Activated effector memory CD4-positive, alpha-beta T cell treated with Interleukin-2 at 50 U/mL for 16 hours (primary cell): Measurements from ENCODE around the gene PDE4C.

ENCODE experiments used
- DNase-seq: peaks from one replicate; pipeline ENCODE4 v3.0.0-alpha.2; 2020

PDE4C gene

DNA sequence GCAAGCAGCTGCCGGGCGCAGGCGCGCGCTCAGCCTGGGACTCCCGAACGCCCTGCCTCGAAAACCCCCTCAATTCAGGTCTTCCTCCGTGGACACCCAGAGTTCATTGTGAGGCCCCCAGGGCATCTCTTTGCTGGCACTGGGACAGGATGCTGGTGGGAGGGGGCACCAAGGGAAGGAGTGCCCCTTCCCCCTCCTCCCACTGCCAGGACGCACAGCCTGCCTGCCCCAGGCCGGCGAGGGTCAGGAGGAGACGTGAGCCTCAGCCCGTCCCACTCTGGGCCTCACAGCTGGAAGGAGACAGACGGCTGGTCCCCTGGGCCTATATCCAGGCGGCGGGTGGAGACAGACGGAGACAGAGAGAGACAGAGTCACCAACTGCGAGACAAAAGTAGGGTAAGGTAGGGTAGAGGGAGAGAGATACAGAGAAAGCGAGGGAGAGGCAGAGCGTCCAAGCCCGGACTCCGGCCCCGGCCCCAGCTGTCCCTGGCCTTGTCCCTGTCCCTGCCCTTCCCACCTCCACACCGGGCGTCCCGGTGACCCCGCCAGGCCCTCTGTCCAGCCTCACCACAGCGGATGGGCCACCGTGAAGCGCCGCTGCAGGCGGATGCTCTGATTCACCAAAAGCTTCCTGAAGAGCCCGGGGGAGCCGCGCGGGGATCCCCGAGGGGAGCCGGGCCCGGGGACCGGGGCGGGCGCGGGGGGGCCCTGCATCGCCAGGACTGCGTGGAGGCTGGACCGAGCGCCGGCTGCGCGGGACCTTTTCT is at the start of gene PDE4C:
Gene PDE4C, minus strand, starts transcription at position 737 of the 767 bp plus-strand sequence. Its CDS starts 23 bp downstream, at position 714.
- no peak for DNase-seq

DNA sequence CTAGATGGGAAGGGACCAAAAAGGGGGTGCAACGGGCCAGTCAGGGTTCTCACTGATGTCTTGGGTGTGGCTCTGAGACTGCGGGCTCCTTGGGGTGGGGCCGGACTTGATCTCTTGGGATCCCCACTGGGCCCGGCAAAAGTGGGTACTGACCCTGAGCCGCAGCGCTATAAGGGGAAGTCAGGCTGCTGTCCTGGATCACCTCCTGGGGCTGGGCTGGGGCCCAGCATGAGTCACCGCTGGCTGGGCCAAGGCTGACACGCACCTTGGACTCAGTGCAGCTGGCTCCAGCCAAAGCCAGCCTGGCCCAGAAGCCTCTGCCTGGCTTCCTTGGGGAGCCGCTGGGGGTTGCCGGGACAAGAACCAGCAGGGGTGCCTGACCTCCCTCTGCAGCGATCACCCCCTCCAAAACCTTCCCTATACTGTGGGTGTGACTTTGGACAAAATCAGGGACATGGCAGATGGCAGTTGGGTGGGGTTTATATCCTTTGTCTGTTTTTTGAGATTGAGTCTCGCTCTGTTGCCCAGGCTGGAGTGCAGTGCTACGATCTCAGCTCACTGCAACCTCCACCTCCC is 48.6 kb upstream of the PDE4C start:
- no peak for DNase-seq

DNA sequence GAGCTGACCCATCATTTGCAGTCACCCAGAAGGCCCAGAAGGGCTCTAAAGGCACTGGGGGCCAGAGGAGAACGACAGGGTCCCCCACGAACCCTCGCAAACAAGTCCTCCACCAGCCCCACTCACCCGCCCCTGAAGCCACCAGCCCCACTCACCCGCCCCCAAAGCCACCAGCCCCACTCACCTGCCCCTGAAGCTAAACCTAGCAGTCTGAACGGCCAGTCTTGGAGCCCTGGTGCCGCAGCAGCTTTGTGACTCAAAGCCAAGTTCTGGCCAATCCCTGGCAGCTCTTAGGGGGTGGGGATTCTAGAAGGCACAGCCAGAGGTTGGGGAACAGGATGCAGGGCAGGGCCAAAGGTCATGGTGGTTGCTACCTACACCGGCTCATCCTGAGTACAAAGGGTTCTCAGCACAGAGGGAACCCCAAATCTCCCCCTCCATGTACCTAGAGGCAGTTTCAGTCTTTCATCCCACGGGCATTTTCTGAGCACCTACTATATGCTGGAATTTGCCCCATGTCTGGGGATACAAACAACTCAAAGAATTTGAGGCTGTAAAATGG is 48.1 kb upstream of the PDE4C start, which contains the start of gene IQCN:
Gene IQCN, minus strand, starts transcription at position 234 of the 562 bp plus-strand sequence. CDS start 4,974 bp downstream, outside the sequence.
- no peak for DNase-seq

DNA sequence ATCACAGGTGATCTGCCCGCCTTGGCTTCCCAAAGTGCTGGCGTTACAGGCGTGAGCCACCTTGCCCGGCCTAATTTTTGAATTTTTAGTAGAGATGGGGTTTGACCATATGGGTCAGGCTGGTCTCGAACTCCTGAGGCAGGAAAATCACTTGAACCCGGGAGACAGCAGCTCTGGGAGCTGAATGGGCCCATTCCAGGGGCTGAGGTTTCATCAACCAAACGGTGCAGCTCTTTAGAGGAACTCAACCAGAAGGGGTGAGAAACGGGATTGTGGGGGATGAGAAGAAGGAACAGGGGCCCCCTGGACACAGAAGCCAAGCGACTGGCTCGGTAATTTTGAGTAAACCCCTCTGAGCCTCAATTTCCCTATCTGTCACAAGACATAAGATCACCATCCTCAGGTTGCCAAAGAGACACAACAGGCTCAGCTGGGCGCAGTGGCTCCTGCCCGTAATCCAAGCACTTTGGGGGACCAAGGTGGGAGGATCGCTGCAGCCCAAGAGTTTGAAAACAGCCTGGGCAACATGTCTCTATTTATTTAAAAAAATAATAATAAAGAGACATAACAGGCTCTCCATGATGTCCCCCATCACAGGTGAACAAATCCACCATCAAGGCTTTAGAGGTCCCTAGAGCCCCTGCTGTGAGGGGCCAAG is 47.5 kb upstream of the PDE4C start:
- DNase-seq = no peak

DNA sequence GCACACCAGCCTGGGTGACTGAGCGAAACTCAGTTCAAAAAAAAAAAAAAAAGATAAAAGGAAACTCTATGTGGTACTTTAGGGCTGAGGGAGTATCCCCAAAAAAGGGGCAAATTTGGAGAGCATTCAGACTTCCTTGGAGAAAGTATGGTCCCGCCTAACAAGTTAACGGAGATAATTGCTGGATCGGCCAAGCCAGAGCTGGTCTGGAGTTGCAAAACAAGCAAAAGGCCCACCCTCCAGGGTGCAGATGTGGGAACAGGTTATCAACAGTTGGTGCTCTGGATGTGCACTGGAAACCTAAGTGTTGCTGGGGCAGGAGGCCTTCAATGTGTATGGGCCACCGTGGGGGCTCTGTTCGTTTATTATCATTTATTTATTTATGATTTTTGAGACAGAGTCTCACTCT is 45.2 kb upstream of the PDE4C start:
- no peak for DNase-seq

DNA sequence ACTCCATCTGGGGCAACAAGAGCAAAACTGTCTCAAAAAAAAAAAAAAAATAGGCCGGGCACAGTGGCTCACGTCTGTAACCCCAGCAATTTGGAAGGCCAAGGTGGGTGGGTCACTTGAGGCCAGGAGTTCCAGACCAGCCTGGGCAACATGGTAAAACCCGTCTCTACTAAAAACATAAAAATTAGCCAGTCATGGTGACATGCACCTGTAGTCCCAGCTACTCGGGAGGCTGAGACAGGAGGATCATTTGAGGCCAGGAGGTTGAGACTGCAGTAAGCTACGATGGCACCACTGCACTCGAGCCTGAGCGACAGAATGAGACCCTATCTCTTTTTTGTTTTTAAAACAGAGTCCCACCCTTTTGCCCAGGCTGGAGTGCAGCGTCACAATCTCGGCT is 44.1 kb upstream of the PDE4C start:
- DNase-seq = no peak

DNA sequence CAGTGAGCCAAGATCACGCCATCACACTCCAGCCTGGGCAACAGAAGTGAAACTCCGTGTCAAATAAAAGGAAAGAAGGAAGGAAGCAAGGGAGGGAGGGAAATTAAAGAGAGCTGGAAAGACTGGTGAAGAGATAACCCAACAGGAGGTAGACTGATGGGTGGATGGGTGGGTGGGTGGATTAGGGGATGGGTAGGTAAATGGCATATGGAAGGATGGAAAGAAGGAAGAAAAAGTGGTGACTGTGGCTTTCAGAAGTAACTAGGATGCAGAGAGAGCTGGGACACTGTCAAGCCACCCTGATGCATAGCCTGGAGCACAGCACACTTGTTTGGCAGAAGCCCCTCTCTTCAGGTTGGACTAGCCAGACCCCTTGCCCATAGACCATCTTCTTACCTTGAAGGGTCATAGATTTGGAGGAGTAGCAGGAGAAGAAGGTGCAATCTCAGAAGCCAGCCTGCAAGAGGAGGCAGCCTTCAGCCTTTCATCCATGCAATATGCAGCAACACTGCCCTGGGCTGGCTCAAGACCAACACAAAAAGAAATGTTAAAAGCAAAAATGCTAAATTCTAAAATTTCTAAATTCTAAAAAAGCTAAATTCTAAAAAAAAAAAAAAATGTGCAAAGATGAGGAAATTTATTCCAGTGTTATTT is 43.0 kb upstream of the PDE4C start:
- no peak for DNase-seq

DNA sequence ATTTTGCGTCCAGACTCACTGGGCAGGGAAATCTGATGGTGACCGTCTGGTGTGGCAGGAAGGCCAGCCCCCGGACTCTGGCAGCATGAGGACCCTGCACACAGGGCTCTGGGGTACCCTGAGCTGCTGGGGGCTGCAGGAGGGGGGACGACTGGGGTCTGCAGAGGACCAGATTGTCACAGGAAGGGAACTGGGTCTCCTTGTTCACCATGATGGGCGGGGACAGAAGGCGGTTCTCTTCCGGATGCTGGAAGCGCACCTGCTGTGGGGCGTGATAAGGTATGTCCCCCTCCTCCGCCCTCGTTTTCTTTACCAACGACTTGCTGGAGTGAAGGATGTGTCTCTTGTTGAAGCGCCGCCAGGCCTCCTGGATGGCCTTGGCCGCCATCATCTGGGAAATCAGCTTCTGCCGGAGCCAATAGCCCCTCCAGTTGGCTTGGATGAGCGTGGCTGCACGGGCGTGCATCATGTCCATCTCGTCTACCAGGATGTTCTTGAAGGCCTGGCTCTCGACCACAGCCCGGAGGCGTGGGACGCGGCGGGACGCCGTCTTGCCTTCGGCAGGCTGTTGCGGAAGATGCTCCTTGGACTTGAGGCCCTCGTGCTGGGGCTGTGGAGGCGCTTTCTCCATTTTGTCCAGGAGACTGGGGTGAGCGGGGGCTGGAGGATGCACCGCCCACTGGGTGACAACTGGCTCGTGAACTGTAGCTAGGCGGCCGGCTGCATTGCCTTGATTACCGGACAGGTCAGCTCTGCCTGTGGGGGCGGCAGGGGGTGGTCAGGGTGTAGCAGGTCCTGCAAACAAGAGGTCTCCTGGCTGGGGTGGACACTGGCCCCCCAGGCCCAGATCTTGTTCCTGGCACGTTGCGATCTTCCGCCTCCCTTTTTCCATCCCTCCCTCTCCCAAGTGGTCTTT is 40.8 kb upstream of the PDE4C start:
- no peak for DNase-seq

DNA sequence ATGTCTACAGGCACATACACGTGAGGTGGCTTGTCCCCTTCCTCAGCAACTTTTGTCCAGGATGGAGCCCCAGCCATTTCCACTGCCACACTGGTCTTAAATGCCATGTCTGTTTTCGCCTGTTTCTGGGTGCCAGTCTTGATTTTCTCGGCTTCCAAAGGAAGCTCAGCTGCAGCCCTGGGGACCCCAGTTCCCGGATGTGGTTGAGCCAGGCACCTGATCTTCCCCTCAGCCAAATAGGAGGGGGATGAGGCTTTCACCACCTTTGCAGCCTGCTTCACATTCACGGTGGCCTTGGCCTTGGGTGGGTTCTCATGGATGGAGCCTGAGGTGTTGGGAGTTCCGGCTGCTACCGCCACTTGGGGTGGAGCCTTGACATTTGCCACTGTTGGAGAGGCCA is 39.3 kb upstream of the PDE4C start:
- no peak for DNase-seq

DNA sequence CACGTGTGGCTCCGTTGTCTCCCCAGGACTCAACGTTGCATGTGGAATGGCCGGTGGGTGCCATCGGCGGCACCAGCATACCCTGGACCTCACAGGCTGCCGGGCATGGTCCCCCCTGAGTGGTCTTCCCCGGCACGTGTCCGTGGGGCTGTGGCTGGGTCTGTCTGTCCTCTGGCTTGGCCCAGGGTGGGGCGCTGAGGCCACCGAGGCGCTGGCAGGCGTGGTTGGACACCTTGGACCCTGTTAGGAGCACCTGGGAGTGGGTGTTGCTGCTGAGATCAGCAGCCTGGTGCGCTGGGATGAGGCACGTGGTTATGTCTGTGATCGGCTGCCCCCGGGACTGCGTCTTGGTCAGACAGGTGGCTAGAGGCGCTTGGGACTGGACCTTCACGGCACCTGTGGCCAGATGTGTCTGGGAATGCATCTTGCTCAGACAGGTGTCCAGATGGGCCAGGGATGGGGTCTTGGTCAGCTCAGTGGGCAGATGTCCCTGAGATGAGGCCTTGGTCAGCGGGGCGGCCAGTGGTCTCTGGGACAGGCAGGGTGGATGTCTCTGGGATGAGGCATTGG is 38.8 kb upstream of the PDE4C start:
- DNase-seq = no peak

DNA sequence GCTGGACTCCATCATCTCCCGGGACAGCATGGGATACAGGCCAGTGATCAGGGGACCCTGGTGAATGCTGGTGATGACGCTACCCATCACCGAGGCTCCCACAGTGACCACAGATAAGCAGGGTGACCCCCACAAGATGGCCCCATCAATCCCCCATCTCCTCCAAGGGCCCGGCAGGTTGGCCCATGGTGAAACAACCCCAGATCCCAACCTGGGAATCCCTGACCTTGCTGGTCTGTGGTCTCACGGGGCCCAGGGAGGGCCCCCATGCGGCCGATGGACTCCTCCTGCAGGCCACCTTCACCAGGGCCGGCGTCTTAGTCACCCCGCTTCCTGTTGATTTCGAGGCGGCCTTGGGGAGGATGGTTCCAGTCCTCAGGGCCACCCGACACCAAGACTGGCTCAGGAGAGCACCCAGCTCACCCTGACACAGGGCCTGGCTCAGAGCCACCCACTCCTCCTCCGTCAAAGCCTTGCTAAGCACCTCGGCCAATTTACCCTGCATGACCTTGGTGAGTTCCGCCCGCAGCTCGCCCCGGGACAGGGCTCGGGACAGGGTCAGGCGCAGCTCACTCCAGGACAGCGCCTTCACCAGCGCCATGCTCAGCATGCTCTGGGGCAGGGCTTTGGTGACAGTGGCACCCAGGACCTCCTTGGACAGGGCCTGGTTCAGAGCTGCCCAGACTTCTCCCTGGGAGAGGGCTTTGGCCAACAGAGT is 38.1 kb upstream of the PDE4C start:
- DNase-seq = no peak

DNA sequence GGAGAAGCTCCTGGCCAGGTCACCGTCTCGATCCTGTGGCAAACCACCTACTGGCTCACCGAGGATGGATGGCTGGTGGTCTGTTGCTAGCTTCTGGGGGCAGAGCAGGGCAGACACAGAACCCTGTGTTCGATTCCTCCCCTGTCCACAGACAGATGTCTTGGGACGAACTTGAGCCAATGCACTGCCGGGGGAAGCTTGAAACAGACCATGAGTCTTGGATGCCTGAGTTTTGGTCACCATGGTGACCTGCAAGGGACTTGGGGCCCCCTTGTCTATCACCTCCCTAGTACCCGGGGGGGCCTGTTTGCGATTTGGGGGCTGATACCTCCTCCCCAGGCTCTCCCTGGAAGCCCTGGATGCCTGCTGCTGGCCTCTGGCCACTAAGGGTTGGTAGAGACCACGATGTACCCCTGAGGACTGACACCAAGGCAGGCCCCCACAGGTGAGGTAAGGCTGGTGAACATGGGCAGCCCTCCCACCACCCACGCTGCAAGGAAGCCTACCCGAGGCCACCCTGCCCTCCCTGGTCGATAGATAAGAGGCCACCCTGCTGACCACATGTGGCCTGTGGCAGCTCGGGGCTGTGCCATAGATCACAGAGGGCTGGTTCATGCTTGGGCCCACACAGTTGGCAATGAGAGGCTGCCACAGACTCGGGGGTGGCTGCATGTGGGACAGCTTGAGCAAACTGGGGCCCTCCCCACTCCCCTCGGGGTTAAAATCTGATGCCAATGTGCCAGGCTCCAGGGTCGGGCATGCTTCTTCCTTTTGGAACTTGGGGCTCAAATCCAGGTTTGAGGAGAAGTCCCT is 37.3 kb upstream of the PDE4C start:
- no peak for DNase-seq

DNA sequence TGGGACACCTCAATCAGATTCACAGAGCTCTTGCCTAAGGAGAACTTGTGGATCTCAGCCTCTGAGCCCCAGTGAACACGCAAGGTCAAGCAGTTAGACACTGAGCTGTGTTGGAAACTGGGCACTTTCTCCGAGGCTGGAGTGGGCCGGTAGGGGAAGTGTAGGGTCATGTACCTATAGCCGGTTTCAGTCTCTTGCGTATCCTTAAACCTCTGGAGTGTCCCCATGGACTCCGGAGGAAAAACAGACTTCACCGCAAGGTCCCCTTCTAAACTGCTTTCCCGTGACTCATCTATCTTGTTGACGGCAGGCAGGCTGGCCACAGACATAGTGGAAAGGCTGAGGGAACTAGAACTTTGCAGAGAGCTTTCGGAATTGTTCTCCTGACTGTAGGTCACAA is 36.7 kb upstream of the PDE4C start:
- no peak for DNase-seq

DNA sequence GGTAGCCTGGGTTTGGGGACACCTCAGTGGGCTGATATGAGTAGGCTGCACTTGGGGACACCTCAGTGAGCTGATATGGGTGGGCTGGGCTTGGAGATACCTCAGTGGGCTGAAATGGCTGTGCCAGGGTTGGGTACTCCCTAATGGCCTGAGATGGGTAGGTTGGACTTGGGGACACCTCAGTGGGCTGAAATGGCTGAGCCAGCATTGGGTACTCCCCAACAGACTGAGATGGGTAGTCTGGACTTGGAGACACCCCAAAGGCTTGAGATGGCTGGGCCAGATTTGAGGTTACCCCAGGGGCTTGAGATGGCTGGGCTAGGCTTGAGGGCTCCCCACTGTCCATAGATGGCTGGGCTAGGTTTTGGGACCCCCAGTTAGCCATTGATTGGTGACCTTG is 35.9 kb upstream of the PDE4C start:
- no peak for DNase-seq

DNA sequence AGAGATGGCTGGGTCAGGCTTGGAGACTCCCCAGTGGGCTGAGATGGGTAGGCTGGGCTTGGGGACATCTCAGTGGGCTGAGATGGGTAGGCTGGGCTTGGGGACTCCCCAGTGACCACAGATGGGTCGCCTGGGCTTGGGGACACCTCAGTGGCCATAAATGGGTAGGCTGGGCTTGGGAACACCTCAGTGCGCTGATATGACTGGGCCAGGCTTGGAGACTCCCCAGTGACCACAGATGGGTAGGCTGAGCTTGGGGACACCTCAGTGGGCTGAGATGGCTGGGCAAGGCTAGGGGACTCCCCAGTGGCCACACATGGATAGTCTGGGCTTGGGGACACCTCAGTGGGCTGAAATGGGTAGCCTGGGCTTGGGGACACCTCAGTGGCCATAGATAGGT is 35.2 kb upstream of the PDE4C start:
- no peak for DNase-seq

DNA sequence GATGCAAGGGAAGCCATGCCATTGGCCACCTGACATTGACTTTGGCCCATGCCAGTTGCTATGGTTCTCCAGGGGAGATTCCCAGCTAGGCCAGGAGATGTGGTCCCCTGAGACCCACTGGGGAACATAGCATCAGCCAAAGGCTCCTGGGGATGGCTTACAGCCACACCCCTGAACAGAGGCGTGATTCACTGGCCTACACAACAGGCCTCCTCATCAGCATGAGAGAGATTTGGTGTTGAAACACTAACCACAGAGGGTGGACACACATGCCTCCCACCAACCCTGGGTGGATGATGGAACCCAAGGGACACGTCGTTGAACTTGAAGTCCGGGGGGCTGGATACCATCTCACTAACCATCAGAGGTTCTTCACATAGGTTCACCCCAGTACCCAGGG is 33.7 kb upstream of the PDE4C start:
- no peak for DNase-seq

DNA sequence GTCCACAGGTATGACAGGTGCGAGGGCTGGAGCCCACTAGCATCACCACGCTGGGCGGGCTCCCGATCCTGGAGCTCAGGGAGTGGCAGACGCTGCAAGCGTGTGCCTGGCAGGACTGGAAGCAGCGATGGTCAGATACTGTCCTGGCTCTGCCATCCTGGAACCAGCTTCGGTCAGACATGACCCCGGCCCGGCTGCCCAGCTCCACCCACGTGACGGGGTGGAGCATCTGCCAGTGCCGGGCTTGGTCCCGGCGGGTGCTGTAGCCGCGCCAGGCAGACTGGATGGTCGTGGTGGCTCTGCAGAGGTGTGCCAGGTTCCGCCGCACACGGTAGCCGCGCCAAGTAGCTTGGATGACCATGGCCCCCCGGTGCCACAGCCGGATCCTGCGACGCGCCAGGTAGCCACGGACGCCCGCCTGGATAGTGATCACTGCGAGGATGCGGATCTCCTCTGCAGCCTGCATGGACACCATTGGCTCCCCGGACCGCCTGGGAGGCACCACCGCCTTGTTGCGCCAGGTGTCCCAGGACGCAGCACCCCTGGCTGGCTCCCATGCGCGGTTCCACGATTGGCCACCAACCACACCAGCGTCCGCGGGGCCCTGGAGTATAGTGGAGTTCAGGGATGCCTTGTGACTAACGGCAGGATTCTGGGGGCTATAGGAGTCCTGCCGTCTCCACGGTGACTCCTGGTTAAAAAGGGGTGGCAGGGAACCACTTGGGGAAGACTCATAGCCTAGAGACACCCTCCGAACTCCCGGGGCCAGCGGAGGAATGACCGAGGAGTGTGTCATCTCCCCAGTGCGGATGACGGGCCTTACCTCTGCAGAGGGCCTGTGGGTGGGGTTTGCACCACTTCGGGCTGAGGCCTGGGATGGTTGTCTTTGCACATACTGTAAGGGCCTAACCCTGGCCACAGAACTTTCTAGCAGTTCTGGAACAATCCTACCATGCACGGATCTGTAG is 31.5 kb upstream of the PDE4C start:
- DNase-seq = no peak

DNA sequence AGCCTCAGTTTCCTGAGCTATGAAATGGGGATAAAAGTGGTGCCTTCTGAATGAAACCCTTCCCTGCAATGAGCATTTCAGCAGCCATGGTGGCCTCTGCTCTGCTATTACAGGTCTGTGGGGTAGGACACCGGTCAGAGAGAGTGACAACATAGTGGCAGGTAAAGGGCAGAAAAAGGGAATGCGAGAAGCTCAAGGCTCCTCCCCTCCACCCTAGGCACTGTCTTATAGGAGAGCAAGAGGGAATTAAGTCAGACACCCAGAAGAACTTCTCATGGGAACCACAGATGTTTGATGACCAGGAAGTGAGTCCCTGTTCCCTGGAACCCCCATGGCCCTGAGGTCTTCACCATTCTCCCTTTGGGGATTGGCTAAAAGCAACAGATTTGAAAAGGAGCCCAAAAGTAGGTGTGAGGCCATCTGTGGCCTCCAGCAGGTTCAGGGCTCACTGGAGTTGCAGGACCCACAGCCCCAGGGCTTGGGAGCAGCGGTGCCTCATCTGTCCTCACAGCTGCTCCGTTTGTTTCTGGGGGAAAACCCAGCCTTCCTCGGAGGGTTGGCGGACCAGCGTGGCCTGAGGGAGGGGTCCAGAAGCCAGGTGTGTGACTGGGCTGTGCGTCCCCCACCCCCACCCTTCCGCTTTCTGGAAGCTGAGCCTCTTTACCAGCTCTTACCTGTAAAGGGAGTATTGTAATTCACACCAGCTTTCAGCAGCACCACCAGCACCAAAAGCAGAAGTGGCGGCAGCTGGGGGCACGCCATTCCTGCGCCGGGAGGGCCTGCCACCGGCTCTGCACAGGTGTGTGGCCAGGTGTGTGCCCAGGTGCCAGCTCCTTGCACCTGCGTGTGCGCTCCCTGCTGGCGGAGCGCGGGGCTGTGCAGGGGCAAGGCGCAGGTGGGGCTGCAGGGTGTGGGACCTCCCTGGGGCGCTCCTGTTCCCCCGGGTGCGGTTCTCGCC is 28.6 kb upstream of the PDE4C start:
- no peak for DNase-seq
